ENCODE results near the gene GMFB. TPM values are rescaled to one million over a fixed set of nuclear protein-coding genes. Genes with fewer than 3 reads are reported as not detected.
"Not testable (repeated sequence)": the region's sequence is repeated elsewhere in the genome, so short reads cannot be mapped to it uniquely, and the experiment has no call there.

GMFB gene
- total RNA-seq, 1 experiment from 2014 or later, result 79.2 TPM

- Histone ChIP-seq H4K91ac (ENCODE audit: insufficient read length, low read depth, low read length) (no peak overlapping the region), H4K20me1 (ENCODE audit: control insufficient read depth, insufficient read depth, insufficient read length) (no peaks in the 10 kb centered on the region), H3K4me2 (ENCODE audit: insufficient read depth, insufficient read length, low read length) (no peak overlapping the region), H2AFZ (ENCODE audit: low read length) (no peak overlapping the region), H3K23me2 (ENCODE audit: insufficient read length, low read depth, low read length, poor library complexity, severe bottlenecking) (peaks cover 4% of the 10 kb centered on the region), H4K5ac (ENCODE audit: insufficient read length, low read depth, low read length) (no peak overlapping the region), H2BK120ac (ENCODE audit: low read depth, low read length, poor library complexity, severe bottlenecking) (no peak overlapping the region), H3K9ac (ENCODE audit: extremely low read depth, insufficient read length, low read length) (no peak overlapping the region), H2BK12ac (ENCODE audit: insufficient read length, low read depth, low read length) (no peak overlapping the region), H3K79me2 (ENCODE audit: insufficient read depth, low read length) (peaks cover 11% of the 10 kb centered on the region; the same call in 1 of the 2 replicates), H3K27ac (ENCODE audit: insufficient read length, low read depth, low read length) (no peak overlapping the region), H3K27me3 (ENCODE audit: insufficient read depth, low read length) (no peaks in the 10 kb centered on the region; the same call in 1 of the 2 replicates), H2BK20ac (ENCODE audit: low read depth, low read length, poor library complexity, severe bottlenecking) (no peak overlapping the region), H2BK5ac (ENCODE audit: insufficient read length, low read length) (no peak overlapping the region), H3K23ac (ENCODE audit: insufficient read length, low read depth, low read length) (no peak overlapping the region), H3K9me3 (ENCODE audit: control insufficient read depth, low read depth, low read length) (no peaks in the 10 kb centered on the region), H3K4me1 (ENCODE audit: insufficient read depth, low read length) (no peaks in the 10 kb centered on the region; the same call in 1 of the 2 replicates), H3T11ph (ENCODE audit: low read length) (no peak overlapping the region), H4K8ac (replicated peaks; ENCODE audit: insufficient read length, low read depth, low read length) (no peak overlapping the region), H3K56ac (ENCODE audit: insufficient read length, low read depth, low read length) (no peak overlapping the region), H2BK15ac (ENCODE audit: low read depth, low read length) (no peak overlapping the region), H3K4ac (ENCODE audit: low read depth, low read length) (no peak overlapping the region), H3K79me1 (ENCODE audit: insufficient read depth, low read depth, low read length, poor library complexity, severe bottlenecking) (peaks cover 3% of the 10 kb centered on the region), H3K14ac (ENCODE audit: insufficient read depth, low read length) (no peak overlapping the region; the same call in 1 of the 2 replicates), H3K18ac (ENCODE audit: insufficient read length, low read depth, low read length) (no peak overlapping the region), H2AK5ac (ENCODE audit: insufficient read length, low read length) (no peak overlapping the region)
- no CpG with 5 or more reads among the region's 18 CpGs for WGBS (ENCODE audit: extremely low coverage, insufficient read length, low lambda C conversion rate)
- DNase-seq, result no peak
- no peak for TF ChIP-seq CTCF (conservative IDR thresholded peaks at IDR 0.05)
- Mint-ChIP-seq H3K27me3 (ENCODE audit: low read depth) (no peaks in the 10 kb centered on the region), H3K9me3 (no peaks in the 10 kb centered on the region), H3K36me3 (ENCODE audit: insufficient read depth in 1 of 3, low read depth in 3 of 3) (peaks cover 9 to 11% (median 10%) of the 10 kb centered on the region in 3 experiments; a peak in 6 of 7 replicates), H3K4me1 (peaks cover 15 to 24% of the 10 kb centered on the region in 2 experiments), H3K27ac (no peak overlapping the region), H3K4me3 (no peak overlapping the region)
Observed at GRCh38 chr14:54443981-54444380, 44.8 kb downstream of the GMFB start.

- H3K79me1 ChIP-seq (ENCODE audit: insufficient read depth, low read depth, low read length, poor library complexity, severe bottlenecking); H3K9me3 ChIP-seq (ENCODE audit: control insufficient read depth, low read depth, low read length); H2BK5ac ChIP-seq (ENCODE audit: insufficient read length, low read length); H3T11ph ChIP-seq (ENCODE audit: low read length); H3K27me3 ChIP-seq (ENCODE audit: insufficient read depth, low read length); H3K9me3 Mint-ChIP-seq; H3K27ac Mint-ChIP-seq; H2AK5ac ChIP-seq (ENCODE audit: insufficient read length, low read length); H3K56ac ChIP-seq (ENCODE audit: insufficient read length, low read depth, low read length); H2BK120ac ChIP-seq (ENCODE audit: low read depth, low read length, poor library complexity, severe bottlenecking); H4K91ac ChIP-seq (ENCODE audit: insufficient read length, low read depth, low read length); H3K27me3 Mint-ChIP-seq (ENCODE audit: low read depth); H2BK20ac ChIP-seq (ENCODE audit: low read depth, low read length, poor library complexity, severe bottlenecking); H4K8ac ChIP-seq (replicated peaks; ENCODE audit: insufficient read length, low read depth, low read length); H3K4ac ChIP-seq (ENCODE audit: low read depth, low read length); H3K4me3 Mint-ChIP-seq; H2AFZ ChIP-seq (ENCODE audit: low read length); DNase-seq; H3K27ac ChIP-seq (ENCODE audit: insufficient read length, low read depth, low read length); H3K4me2 ChIP-seq (ENCODE audit: insufficient read depth, insufficient read length, low read length); H3K23me2 ChIP-seq (ENCODE audit: insufficient read length, low read depth, low read length, poor library complexity, severe bottlenecking); H3K14ac ChIP-seq (ENCODE audit: insufficient read depth, low read length); H4K20me1 ChIP-seq (ENCODE audit: control insufficient read depth, insufficient read depth, insufficient read length); H2BK12ac ChIP-seq (ENCODE audit: insufficient read length, low read depth, low read length); H3K4me1 ChIP-seq (ENCODE audit: insufficient read depth, low read length); H3K23ac ChIP-seq (ENCODE audit: insufficient read length, low read depth, low read length); H3K18ac ChIP-seq (ENCODE audit: insufficient read length, low read depth, low read length); H4K5ac ChIP-seq (ENCODE audit: insufficient read length, low read depth, low read length); H3K9ac ChIP-seq (ENCODE audit: extremely low read depth, insufficient read length, low read length); H2BK15ac ChIP-seq (ENCODE audit: low read depth, low read length): not testable (repeated sequence)
- Mint-ChIP-seq H3K36me3 (ENCODE audit: insufficient read depth in 1 of 3, low read depth in 3 of 3) (peaks cover 10 to 13% (median 11%) of the 10 kb centered on the region in 3 experiments; a peak in 6 of 7 replicates), H3K4me1 (peaks cover 22 to 34% of the 10 kb centered on the region in 2 experiments)
- no CpG with 5 or more reads among the region's 23 CpGs for WGBS (ENCODE audit: extremely low coverage, insufficient read length, low lambda C conversion rate)
- H3K79me2 ChIP-seq (ENCODE audit: insufficient read depth, low read length), result peaks cover 16% of the 10 kb centered on the region; the same call in 1 of the 2 replicates
Observed at GRCh38 chr14:54442961-54443360, 45.8 kb downstream of the GMFB start.
